ENCODE measurements around the gene SLC8A3. TPM values are rescaled to one million over a fixed set of nuclear protein-coding genes. Genes with fewer than 3 reads are reported as not detected.
"Not testable (repeated sequence)": the region's sequence is repeated elsewhere in the genome, so short reads cannot be mapped to it uniquely, and the experiment has no call there.

SLC8A3 gene
- polyA plus RNA-seq, 3 donors = 0.01 TPM; not detected in 2

DNA sequence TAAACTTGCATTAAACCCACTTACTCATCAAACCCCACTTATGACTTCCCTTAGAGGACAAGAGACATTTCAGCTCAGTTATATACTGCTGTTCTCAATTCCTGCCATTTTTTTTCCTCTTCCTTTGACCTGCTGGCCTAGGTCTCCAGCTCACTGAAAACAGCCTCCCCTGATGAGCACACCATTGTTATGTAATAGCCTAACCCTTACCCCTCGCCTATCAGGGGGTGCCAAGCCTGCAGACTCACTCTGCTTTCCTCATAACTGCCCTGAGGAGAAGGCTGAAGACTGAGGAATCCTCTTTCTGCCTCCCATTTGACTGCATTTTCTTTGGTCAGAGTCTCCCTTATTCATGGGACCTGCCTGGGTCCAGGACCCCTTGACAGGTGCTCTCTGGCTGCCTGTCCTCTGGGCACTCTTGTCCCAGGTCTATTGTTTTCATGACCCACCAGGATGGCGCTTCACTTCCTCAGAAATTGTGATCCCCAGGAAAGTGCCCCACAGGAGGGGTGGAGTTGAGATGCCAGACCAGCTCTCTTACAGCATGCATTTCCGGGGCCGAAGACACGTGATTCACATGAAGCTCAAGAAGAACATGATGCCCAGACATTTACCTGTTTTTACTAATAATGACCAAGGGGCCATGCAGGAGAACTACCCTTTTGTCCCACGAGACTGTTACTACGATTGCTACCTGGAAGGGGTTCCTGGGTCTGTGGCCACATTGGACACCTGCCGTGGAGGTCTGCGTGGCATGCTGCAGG lies 41.3 kb upstream of the SLC8A3 start:
- H3K27ac Mint-ChIP-seq; H3K27me3 ChIP-seq (ENCODE audit: control insufficient read depth in 2 of 2, insufficient read depth in 2 of 2, low read length in 2 of 2); H3K9ac ChIP-seq (ENCODE audit: insufficient read depth, low read length, poor library complexity, severe bottlenecking); H4K20me1 ChIP-seq (ENCODE audit: insufficient read depth, low read length); DNase-seq; H3K4me1 ChIP-seq (ENCODE audit: control insufficient read depth in 1 of 2, insufficient read depth in 2 of 2, low read length in 2 of 2); intact Hi-C loops (cut with micrococcal nuclease); H3K9me3 ChIP-seq (replicated peaks in 1 of 2; ENCODE audit: control insufficient read depth in 1 of 2, insufficient read depth in 1 of 2, low read length in 2 of 2); H3K27ac ChIP-seq (ENCODE audit: low read depth in 1 of 2, low read length in 2 of 2); H3K4me2 ChIP-seq (replicated peaks; ENCODE audit: extremely low read depth, low read length, poor library complexity, severe bottlenecking); H3K36me3 ChIP-seq (replicated peaks in 1 of 2; ENCODE audit: control insufficient read depth in 1 of 2, insufficient read depth in 2 of 2, low read length in 2 of 2); H3K4me3 Mint-ChIP-seq; H3K36me3 Mint-ChIP-seq; H2AFZ ChIP-seq (ENCODE audit: insufficient read depth, low read depth, low read length, poor library complexity, severe bottlenecking); H3K79me2 ChIP-seq (ENCODE audit: insufficient read depth, low read length); H3K4me3 ChIP-seq (replicated peaks in 1 of 3; ENCODE audit: low read depth in 2 of 3, low read length in 3 of 3); H3K4me1 Mint-ChIP-seq: not testable (repeated sequence)
- peaks cover 0 to 15% (median 5%) of the 10 kb centered on the region in 7 donors for H3K9me3 Mint-ChIP-seq
- WGBS (ENCODE audit: insufficient coverage) = no CpG with 5 or more reads among the region's 9 CpGs
- peaks cover 3 to 14% (median 7%) of the 10 kb centered on the region in 3 donors for H3K27me3 Mint-ChIP-seq (ENCODE audit: low read depth in 3 of 3)

DNA sequence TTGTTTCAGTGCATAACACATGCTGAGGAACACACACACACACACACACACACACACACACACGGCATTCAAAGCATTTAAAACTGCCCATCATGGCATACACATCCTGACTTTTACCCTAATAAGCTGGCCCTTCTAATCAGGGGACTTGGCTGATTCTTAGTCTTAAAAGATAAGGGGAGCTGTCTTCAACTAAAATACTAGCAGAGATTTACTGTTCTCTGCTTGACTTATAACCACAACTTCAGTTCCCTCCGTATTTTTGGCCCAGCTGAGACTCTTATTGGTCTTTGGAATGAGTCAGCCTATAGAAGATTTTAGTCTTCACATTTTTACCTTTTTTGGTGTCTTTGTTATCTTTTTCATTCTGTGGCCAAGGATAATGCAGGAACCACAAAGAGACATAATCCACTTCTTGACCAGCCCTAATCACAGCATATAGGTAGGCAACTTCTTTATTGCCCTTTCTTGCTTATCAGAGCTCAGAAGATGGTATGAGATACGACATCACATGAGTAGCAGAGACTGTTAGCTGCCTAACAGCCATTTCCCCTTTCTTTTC lies 25.1 kb upstream of the SLC8A3 start:
- no peaks in the 10 kb centered on the region for H3K36me3 Mint-ChIP-seq
- no peaks in the 10 kb centered on the region for H3K36me3 ChIP-seq (replicated peaks in 1 of 2; ENCODE audit: control insufficient read depth in 1 of 2, insufficient read depth in 2 of 2, low read length in 2 of 2)
- no peak overlapping the region for H3K9ac ChIP-seq (ENCODE audit: insufficient read depth, low read length, poor library complexity, severe bottlenecking)
- H3K4me2 ChIP-seq (replicated peaks; ENCODE audit: extremely low read depth, low read length, poor library complexity, severe bottlenecking) = no peak overlapping the region
- H3K27me3 Mint-ChIP-seq (ENCODE audit: low read depth in 3 of 3) = peaks cover 0 to 7% (median 0%) of the 10 kb centered on the region in 3 donors
- H3K4me1 ChIP-seq (ENCODE audit: control insufficient read depth in 1 of 2, insufficient read depth in 2 of 2, low read length in 2 of 2) = no peaks in the 10 kb centered on the region
- TF ChIP-seq, protein P1, sequence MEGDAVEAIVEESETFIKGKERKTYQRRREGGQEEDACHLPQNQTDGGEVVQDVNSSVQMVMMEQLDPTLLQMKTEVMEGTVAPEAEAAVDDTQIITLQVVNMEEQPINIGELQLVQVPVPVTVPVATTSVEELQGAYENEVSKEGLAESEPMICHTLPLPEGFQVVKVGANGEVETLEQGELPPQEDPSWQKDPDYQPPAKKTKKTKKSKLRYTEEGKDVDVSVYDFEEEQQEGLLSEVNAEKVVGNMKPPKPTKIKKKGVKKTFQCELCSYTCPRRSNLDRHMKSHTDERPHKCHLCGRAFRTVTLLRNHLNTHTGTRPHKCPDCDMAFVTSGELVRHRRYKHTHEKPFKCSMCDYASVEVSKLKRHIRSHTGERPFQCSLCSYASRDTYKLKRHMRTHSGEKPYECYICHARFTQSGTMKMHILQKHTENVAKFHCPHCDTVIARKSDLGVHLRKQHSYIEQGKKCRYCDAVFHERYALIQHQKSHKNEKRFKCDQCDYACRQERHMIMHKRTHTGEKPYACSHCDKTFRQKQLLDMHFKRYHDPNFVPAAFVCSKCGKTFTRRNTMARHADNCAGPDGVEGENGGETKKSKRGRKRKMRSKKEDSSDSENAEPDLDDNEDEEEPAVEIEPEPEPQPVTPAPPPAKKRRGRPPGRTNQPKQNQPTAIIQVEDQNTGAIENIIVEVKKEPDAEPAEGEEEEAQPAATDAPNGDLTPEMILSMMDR (IDR thresholded peaks at IDR 0.05) = no peak
- intact Hi-C loops (cut with micrococcal nuclease) = no loop called here
- H3K4me1 Mint-ChIP-seq = no peaks in the 10 kb centered on the region
- no peaks in the 10 kb centered on the region for H3K79me2 ChIP-seq (ENCODE audit: insufficient read depth, low read length)
- no CpG with 5 or more reads among the region's 3 CpGs for WGBS (ENCODE audit: insufficient coverage)
- no peak overlapping the region for H3K27ac Mint-ChIP-seq
- no peak overlapping the region for H3K4me3 Mint-ChIP-seq
- no peak overlapping the region for H3K4me3 ChIP-seq (replicated peaks in 1 of 3; ENCODE audit: low read depth in 2 of 3, low read length in 3 of 3)
- no peak overlapping the region for H2AFZ ChIP-seq (ENCODE audit: insufficient read depth, low read depth, low read length, poor library complexity, severe bottlenecking)
- H3K27ac ChIP-seq (ENCODE audit: low read depth in 1 of 2, low read length in 2 of 2) = no peak overlapping the region
- no peak for DNase-seq
- H3K27me3 ChIP-seq (ENCODE audit: control insufficient read depth in 2 of 2, insufficient read depth in 2 of 2, low read length in 2 of 2) = peaks cover 0 to 5% of the 10 kb centered on the region in 2 donors
- no peaks in the 10 kb centered on the region for H3K9me3 ChIP-seq (replicated peaks in 1 of 2; ENCODE audit: control insufficient read depth in 1 of 2, insufficient read depth in 1 of 2, low read length in 2 of 2)
- no peaks in the 10 kb centered on the region for H3K9me3 Mint-ChIP-seq
- no peaks in the 10 kb centered on the region for H4K20me1 ChIP-seq (ENCODE audit: insufficient read depth, low read length)

Data from CD14-positive monocyte (primary cell).